ENCODE results near the gene CENPF.

The CENPF gene

DNA sequence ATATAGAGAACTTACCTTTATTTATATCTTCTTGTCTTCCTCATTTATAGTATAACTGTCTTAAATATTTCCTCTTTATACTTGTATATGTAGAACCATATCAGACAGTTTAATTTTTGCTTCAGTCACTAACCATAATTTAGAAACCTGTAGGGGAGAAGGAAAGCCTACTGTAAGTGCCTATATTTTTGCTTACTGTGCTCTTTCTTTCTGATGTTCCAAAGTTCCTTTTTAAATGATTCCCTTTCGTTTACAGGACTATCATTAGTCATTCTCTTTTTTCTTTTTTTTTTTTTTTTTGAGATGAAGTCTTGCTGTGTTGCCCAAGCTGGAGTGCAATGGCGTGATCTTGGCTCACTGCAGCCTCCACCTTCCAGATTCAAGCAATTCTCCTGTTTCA is 109.7 kb downstream of the CENPF start:
- no peak overlapping the region for H3K9ac ChIP-seq (ENCODE audit: low read depth, low read length)
- H4K20me1 ChIP-seq (ENCODE audit: insufficient read depth, low read length): no peaks in the 10 kb centered on the region
- no peaks in the 10 kb centered on the region for H3K36me3 ChIP-seq (ENCODE audit: insufficient read depth, low read length)
- H3K4me3 ChIP-seq (ENCODE audit: low read depth in 1 of 2, low read length in 2 of 2): no peak overlapping the region
- H3K4me1 ChIP-seq (ENCODE audit: insufficient read depth, low read length): no peaks in the 10 kb centered on the region
- H3K27ac ChIP-seq (ENCODE audit: low read length): no peak overlapping the region
- ATAC-seq (ENCODE audit: insufficient read depth, low read depth): no peak
- no peak overlapping the region for H3K4me2 ChIP-seq (ENCODE audit: insufficient read depth, low read length)
- H2AFZ ChIP-seq (ENCODE audit: low read depth, low read length): no peak overlapping the region
- no peaks in the 10 kb centered on the region for H3K27me3 ChIP-seq (ENCODE audit: insufficient read depth, low read length, poor library complexity)
- H3K79me2 ChIP-seq (ENCODE audit: insufficient read depth, low read length): no peaks in the 10 kb centered on the region
- no peak for DNase-seq
- TF ChIP-seq EZH2 (IDR thresholded peaks at IDR 0.05; ENCODE audit: borderline replicate concordance, low read depth, low read length, severe bottlenecking): no peak
- TF ChIP-seq, protein P1, sequence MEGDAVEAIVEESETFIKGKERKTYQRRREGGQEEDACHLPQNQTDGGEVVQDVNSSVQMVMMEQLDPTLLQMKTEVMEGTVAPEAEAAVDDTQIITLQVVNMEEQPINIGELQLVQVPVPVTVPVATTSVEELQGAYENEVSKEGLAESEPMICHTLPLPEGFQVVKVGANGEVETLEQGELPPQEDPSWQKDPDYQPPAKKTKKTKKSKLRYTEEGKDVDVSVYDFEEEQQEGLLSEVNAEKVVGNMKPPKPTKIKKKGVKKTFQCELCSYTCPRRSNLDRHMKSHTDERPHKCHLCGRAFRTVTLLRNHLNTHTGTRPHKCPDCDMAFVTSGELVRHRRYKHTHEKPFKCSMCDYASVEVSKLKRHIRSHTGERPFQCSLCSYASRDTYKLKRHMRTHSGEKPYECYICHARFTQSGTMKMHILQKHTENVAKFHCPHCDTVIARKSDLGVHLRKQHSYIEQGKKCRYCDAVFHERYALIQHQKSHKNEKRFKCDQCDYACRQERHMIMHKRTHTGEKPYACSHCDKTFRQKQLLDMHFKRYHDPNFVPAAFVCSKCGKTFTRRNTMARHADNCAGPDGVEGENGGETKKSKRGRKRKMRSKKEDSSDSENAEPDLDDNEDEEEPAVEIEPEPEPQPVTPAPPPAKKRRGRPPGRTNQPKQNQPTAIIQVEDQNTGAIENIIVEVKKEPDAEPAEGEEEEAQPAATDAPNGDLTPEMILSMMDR (IDR thresholded peaks at IDR 0.05; ENCODE audit: borderline replicate concordance, extremely low read depth, low read length, poor library complexity, severe bottlenecking): no peak
- H3K9me3 ChIP-seq (ENCODE audit: insufficient read depth, low read length, severe bottlenecking): no peaks in the 10 kb centered on the region
